Lung microvascular endothelial cell (primary cell): ENCODE measurements around the gene ACOX3. TPM values are rescaled to one million over a fixed set of nuclear protein-coding genes. Genes with fewer than 3 reads are reported as not detected.

Experiments
- DNase-seq, 2 donors: peaks; one replicate each; pipeline versions ENCODE4 v3.0.0 to v3.0.0-alpha.2; 2010; ENCODE audit warnings: low read depth in 2 of 2
- total RNA-seq: library from RNA; depleted of rRNA; stranded (reverse); fragments of >200 nt; gene quantifications from 2 replicates; pipeline ENCODE4 v1.2.1, GENCODE V29; 2014

The ACOX3 gene
- total RNA-seq, 1 donor from 2014 or later = 22.6 TPM

DNA sequence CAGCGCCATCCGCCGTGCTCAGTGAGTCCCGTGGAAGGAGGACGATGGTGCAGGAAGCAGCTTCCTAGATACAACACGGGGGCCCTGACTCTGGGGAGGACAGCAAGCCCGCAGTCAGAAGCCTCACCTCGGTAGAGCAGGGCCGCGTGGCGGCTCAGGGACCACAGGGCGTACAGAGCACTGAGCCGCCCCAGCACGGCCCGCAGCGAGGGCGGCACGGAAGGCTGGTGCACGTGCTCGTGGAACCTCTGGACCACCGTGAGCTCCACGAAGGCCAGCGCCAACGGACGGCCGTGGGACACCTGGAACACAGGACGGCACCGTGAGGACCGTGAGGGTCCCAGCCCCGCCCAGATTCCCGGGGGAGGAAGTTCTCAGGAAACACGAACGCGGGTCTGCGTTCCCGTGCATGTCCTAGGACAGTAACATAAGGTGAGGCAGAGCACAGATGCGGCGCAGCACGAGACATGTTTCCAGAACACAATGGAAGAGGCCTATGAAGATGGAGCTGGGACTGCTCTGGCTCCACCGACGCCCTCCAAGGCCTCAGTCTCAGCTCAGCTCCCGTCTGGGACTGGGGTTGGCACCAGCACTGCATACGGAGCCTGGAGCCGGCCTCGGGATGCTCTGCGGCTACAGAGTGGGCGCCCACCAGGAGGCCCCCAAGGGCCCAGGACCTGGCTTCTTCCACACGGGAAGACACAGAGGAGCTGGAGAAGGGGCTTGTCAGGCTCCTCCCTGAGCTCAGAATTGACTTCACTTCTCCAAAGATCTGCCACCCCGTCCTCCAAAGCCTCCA lies 65.5 kb downstream of the ACOX3 start:
- no peak for DNase-seq

GRCh38 chr4:8373973-8374545 lies 66.5 kb downstream of the ACOX3 start:
- no peak for DNase-seq

- no peak for DNase-seq
Measured at GRCh38 chr4:8373270-8373972, 67.1 kb downstream of the ACOX3 start.

- no peak for DNase-seq
Measured at GRCh38 chr4:8372506-8372905, 68.0 kb downstream of the ACOX3 start.

- no peak for DNase-seq
Measured at GRCh38 chr4:8371596-8371995, 68.9 kb downstream of the ACOX3 start.

DNA sequence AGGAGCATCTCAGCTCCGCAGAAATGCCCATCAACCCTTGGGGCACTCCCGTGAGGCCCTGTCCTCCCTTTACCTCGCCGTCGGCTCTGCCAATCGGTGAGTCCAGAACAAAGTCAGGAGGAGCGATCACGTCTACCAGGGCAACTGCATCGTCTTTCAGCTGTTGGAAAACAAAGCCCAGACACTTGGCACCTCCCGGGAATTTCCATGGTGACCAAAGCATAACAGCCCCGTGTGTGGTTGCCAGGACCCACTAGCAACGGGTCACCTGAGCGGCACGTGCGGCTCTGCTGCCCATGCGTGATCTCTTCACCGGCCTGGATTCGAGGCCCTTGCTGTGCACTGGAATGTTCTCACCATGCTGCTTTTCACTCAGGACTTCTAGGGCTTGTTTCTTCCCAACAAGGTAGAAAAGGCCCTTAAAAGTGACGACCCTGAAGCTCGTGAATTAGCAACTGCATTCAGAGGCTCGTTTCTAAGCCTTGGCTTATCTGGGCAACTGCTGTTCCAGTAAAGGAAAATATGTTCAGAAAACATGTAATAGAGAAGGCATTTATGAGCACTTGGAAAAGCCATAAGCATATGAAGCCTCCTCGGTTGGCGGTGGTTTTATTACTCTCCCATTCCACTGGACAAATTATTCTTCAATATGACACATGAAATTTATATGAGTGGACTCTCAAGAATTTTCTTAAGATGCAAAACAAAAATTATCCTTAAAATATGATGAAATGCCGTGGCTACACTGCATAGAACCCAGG lies 69.5 kb downstream of the ACOX3 start:
- peak in 1 of 2 donors; percentile 52 for DNase-seq

- DNase-seq = no peak
Measured at GRCh38 chr4:8370106-8370787, 70.3 kb downstream of the ACOX3 start.

DNA sequence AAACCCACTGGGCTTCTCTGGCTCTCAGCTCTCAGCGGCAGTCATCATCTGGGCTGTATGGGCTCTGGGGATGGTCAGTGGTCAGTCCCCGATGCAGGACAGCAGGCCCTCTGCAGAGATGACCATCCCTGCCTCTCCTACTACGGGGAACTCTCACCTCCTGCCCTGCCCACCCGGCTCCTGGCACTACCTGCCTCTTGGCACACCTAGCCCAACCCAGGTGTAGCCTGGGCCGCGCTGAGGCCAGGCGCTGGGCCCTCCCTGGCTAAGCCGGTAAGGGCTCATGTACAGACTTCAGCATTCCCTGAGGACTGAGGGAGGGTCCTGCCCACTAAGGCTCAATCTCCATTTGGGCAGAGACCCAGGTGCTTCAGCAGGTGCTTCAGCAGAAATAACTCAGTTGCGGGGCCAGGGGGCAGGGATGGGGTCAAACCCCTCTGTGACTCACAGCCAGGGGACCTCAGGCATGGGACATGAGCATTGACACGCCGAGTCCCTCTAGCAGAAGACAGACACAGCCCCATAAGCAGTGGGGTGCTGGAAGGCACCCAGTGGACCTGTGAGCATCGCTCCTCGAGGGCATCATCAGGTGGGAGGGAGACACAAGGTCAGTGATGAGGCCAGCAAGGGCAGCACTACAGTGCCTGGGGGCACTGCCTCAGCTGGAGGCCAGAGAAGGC lies 71.0 kb downstream of the ACOX3 start:
- DNase-seq = no peak

- no peak for DNase-seq
Measured at GRCh38 chr4:8368998-8369397, 71.5 kb downstream of the ACOX3 start.

GRCh38 chr4:8368061-8368481 lies 72.5 kb downstream of the ACOX3 start:
- no peak for DNase-seq

GRCh38 chr4:8366601-8367000 lies 73.9 kb downstream of the ACOX3 start:
- DNase-seq = no peak

DNA sequence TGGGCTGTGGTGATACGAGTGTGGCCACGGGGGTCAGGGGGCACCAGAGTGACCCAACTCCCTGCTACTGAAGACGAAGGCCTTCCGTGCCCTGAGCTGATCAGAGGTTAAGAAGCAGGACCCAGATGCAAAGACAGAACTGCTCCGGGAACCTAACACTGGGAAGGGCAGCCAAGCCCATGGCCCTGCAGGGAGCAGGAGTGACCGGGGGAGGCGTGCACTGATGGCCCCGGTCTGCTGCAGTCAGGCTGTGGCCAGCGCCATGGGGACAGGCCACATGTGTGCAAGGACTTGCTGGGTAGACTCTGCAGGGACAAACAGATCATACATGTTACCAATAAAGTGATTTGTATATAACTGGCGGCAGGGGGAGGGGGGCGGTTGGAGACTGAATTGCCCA lies 74.6 kb downstream of the ACOX3 start:
- no peak for DNase-seq

- no peak for DNase-seq
Measured at GRCh38 chr4:8365353-8365752, 75.2 kb downstream of the ACOX3 start.

DNA sequence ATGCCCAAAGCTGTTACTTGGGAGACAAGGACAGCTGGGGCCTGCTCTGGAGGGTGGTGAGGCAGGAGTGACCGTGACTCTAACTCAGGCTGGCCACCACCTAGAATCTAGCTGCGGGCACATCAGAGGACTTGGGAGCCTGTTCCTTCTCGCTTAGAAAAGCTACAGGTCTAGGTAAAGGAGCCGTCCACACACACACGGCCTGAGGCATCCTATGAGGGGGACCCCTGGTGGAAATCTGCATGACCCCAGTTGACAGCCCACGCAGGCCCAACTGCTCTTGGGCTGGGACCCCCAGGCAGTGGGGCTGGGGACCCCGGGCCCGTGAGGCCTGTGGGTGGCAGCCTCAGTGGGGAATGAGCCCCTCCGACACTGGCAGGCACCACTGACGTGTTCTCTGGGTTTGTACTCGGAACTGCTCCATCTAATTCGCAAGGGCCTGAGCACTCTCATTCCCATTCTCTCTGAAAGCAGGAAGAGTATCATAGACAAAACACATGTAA lies 75.6 kb downstream of the ACOX3 start:
- no peak for DNase-seq

DNA sequence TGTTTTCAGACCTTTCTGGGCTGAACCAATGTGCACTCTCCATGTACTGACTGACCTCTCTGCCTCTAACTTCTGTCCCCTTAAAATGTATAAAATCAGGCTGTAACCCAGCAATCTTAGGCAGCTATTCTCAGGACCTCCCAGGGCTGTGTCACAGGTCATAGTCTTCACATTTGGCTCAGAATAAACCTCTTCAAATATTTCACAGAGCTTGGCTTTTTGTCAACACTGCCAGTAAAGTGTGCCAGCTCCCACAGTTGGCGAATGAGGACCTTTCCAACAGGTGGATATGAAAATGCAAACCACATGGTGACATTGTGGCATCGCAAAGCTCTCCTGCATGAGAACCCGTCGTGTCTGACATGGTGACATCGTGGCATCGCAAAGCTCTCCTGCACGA lies 76.4 kb downstream of the ACOX3 start:
- no peak for DNase-seq

DNA sequence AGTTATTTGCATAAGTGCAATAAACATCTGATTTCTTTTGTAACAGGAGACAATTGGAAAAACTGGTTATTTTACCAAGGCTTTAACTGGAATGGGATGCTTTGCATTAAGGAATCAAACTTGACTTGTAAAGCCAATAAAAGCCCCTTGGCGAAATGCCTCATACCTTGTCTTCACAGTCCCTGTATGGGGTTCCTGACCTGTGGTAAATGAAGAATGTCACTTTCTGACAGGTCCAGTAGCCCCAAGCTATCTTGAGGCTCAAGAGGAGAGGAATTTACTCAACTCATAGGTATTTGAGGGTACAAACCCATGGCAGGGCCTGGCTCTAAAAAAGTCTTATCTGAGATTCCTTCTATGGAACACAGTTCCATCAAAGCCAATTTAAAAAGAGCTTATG lies 78.0 kb downstream of the ACOX3 start:
- DNase-seq = no peak

DNA sequence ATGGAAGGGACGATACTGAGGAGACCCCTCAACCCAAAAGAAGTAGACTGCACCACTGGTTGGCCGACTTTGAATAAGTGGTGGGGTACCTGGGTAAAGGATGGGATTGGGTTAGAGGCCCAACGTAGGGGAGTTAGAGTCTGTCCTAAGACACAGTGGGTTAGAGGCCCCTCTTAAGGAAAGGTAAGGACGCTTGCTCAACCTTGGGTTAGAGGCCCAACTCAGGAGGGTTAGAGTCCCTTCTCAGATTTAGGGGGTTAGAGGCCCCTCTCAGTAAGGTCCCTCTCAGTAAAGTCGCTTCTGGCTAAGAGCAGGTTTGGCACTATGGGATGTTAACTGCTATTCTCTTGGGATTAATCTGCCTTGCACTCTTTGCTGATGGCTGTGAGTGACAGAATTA lies 81.3 kb downstream of the ACOX3 start:
- no peak for DNase-seq

- no peak for DNase-seq
Measured at GRCh38 chr4:8356856-8357255, 83.7 kb downstream of the ACOX3 start.

DNA sequence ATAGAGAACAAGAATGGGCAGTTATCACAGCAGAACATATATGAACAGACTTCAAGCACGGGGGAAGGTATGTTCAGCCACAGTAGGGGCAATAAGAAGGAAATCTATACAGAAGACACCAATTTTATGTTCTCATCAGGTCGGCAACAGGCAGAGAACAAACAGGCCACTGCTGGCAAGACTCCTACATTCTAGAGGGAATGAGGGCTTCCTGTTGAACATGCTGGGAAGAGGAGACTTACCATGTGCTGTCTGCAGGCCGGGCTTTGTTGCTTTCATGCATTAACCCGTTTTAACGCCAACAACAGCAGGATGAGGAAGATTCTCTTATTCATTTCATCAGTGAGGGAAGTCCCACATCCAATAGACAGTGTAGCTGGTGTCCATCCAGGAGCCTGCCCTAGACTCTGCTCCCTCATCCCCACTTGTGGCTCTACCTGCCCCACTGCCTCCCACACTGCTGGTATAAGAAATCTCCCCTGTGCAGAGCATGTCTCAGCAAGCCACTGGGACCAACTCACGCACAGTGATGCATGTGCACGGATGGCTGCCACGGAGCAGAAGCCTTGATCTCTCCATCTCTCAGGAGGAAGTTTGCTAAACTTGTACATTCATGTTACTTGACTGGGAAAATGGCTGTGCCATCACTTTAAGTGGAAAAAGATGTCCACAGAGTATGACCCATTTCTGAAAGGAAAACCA lies 84.5 kb downstream of the ACOX3 start:
- DNase-seq = peak in 1 of 2 donors; percentile 47

DNA sequence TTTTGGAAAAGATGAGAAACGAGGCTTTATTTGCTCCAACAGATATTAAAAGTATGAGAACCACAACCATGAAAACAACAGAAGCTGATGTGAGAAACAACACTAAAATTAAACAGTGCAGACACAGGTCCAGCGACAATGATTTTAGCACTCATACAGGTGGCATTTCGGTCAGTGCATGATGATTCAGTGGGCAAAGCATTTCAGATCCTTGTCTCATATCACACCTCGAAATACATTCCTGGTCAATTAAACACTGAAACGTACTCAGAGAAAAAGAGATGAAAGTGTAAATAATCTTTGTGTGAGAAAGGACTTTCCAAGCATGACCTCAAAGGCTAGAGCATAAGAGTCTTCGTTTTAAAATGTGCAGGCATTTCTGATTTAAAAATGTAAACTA lies 85.2 kb downstream of the ACOX3 start:
- DNase-seq = no peak
